Peyer's patch (tissue), 4 donors: Measurements from ENCODE around the gene INSYN1. TPM values are rescaled to one million over a fixed set of nuclear protein-coding genes. Genes with fewer than 3 reads are reported as not detected.

Source experiments
- total RNA-seq, 4 donors: library from RNA; depleted of rRNA; stranded (reverse); fragments of >200 nt; gene quantifications; one replicate each; pipeline ENCODE4 v1.1.0, GENCODE V29; 2016

INSYN1 gene
- total RNA-seq, 4 donors from 2014 or later = 0.13 to 3.3 (median 2.2) TPM; not detected in 1

Other genes with a start within 250 kb of the INSYN1 start
- gene NPTN, start 120.0 kb downstream of the INSYN1 start, total RNA-seq = 100 to 1,000 TPM in 3 of 4 donors, 10 to 100 TPM in 1; 66.0 to 173 (median 133) TPM
- gene CD276, start 69.0 kb downstream of the INSYN1 start, total RNA-seq = 10 to 100 TPM; 22.8 to 48.7 (median 30.8) TPM
- not detected for gene TBC1D21, start 120.2 kb upstream of the INSYN1 start, total RNA-seq
- 1 to 10 TPM; 1.8 to 8.3 (median 5.4) TPM for gene LOXL1, start 173.1 kb upstream of the INSYN1 start, total RNA-seq
- gene STOML1, start 238.9 kb upstream of the INSYN1 start, total RNA-seq = 10 to 100 TPM in 3 of 4 donors, not detected in 1; 10.9 to 24.5 (median 13.5) TPM
- gene PML, start 241.4 kb upstream of the INSYN1 start, total RNA-seq = 100 to 1,000 TPM in 1 of 4 donors, 10 to 100 TPM in 3; 52.4 to 116 (median 82.9) TPM